NB4 (cell line): ENCODE measurements around the gene CFP.

Experiments used
- DNase-seq: peaks from one replicate; pipeline ENCODE4 v3.0.0; 2010; ENCODE audit warnings: low read depth
- H3K4me3 ChIP-seq: one replicate; pipeline ENCODE4 v1.5.1; 2011; ENCODE audit warnings: mild to moderate bottlenecking, low read depth, low read length, moderate library complexity
- MYC ChIP-seq: IDR thresholded peaks from 2 replicates; pipeline ENCODE4 v1.6.1; 2011; ENCODE audit warnings: low read depth, low read length
- POLR2A ChIP-seq: IDR thresholded peaks from 2 replicates; pipeline ENCODE4 v1.6.1; 2011; ENCODE audit warnings: mild to moderate bottlenecking; ENCODE audit not compliant: insufficient read length; ENCODE audit errors: extremely low read depth
- TF ChIP-seq, protein P1 (sequence below): IDR thresholded peaks from 2 replicates; pipeline ENCODE4 v1.6.1; 2011; ENCODE audit warnings: low read depth, low read length
- TF ChIP-seq, protein P2 (sequence below): IDR thresholded peaks from one replicate; pipeline ENCODE4 v1.5.1; 2012; ENCODE audit warnings: low read depth, low read length

Gene CFP

DNA sequence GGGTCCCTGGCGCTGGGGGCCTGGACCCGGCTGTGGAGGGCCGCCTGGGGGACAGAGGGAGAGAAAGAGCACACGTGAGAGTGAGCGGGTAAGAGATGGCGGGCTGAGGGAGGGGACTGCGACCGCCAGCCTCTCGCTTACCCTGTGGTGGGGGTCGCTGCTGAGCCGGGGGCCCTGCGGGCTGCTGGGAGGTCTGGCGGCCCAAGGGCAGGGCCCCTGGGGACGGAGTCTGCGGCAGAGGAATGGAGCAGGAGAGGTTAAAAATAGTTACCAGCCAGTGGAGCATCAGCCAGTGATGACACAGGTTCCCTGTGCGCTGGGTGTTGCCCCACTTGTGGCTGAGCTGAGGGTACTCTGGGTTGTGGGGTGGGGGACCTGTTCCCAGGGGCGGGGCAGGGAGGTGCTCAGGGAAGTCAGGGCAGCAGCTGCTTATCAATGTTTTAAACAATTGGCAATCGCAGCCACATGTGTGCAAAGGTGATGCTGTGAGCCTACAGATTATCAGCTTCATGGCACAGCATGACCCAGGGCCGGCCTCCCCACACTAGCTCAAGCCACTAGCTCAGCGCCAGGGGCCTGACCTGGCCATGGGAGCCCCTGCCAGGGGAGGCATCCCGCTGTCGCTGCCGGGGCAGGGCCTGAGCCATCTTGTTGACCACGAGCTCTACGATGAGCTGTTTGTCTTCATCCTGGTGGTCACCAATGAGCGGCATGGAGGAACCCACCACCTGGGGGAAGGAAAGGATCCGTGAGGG, 55.0 kb downstream of the CFP start:
- TF ChIP-seq, protein P1, sequence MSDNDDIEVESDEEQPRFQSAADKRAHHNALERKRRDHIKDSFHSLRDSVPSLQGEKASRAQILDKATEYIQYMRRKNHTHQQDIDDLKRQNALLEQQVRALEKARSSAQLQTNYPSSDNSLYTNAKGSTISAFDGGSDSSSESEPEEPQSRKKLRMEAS, result no peak
- TF ChIP-seq POLR2A, result no peak
- DNase-seq, result peak; percentile 43
- no peak overlapping the region for H3K4me3 ChIP-seq

DNA sequence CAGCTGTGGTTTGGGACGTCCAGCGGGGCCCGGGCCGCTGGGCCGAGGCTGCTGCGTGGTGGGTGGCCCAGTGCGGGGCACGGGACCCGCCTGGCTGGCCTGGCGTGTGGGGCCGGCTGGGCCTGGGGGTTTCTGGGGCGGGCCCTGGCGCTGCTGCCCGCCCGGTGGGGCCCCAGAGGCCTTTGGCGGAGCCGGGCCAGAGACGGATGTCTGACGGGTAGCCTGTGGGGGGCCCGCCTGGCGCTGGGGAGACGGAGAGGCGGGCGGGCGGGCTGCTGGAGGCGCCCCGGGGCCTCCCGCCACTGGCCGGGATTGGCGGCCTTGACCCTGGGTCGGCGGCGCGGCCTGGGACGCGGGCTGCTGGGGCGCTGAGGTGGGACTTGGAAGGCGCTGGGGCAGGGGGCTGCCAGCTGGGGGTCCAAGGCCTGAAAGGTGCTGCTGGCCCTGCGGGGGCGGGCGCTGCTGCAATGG, 55.6 kb downstream of the CFP start:
- no peak for DNase-seq
- H3K4me3 ChIP-seq, result no peak overlapping the region
- TF ChIP-seq, protein P2, sequence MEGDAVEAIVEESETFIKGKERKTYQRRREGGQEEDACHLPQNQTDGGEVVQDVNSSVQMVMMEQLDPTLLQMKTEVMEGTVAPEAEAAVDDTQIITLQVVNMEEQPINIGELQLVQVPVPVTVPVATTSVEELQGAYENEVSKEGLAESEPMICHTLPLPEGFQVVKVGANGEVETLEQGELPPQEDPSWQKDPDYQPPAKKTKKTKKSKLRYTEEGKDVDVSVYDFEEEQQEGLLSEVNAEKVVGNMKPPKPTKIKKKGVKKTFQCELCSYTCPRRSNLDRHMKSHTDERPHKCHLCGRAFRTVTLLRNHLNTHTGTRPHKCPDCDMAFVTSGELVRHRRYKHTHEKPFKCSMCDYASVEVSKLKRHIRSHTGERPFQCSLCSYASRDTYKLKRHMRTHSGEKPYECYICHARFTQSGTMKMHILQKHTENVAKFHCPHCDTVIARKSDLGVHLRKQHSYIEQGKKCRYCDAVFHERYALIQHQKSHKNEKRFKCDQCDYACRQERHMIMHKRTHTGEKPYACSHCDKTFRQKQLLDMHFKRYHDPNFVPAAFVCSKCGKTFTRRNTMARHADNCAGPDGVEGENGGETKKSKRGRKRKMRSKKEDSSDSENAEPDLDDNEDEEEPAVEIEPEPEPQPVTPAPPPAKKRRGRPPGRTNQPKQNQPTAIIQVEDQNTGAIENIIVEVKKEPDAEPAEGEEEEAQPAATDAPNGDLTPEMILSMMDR, result no peak
- no peak for TF ChIP-seq POLR2A
- TF ChIP-seq, protein P1, result no peak
- TF ChIP-seq MYC, result no peak

DNA sequence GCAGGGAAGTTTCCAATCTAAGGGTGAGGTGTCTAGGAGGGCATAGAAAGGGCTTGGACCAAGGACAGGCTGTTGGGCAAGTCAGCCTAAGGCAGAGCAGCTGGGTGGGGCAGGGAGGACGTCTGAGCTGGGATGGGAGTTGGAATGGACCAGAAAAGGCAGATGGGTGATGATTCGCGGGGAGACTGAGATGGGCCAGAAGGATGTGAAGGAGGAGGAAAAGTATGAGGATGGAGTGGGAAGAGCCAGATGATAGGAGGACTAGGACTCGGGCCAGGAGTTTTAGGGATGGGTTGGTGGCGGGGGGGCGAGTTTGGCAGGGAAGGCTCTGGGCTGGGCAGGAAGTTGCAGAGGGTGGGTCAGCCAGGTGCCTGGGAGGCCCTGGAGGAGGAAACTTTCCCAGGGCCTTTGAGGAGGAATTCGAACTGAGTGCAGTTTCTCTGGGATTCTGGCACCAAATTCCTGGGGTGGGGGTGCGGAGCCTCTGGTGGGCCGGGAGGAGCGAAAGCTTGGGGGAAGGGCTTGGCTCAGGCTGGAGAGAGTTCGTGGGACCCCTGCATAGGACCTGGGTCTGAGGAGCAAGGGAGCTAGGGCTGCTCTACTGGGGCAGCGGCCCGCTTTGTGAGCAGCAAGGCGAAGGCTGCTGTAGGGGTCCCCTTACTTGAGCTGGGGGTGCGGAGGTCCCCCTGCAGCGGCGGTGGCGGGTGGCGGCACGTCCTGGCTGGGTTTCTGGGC, 56.2 kb downstream of the CFP start:
- no peak overlapping the region for H3K4me3 ChIP-seq
- DNase-seq, result no peak
- TF ChIP-seq MYC (no peak), POLR2A (no peak)
- TF ChIP-seq, protein P2, result no peak
- TF ChIP-seq, protein P1, result no peak
